Skeletal muscle satellite cell (primary cell): Measurements from ENCODE around the gene OR10T2.
"Not testable (repeated sequence)": the region's sequence is repeated elsewhere in the genome, so short reads cannot be mapped to it uniquely, and the experiment has no call there.

Source experiments
- H3K27me3 ChIP-seq: 2 replicates; pipeline ENCODE4 v1.7.0; 2013; ENCODE audit warnings: low read length; ENCODE audit not compliant: control insufficient read depth, insufficient read depth
- H3K36me3 ChIP-seq: 2 replicates; pipeline ENCODE4 v1.7.0; 2013; ENCODE audit warnings: mild to moderate bottlenecking, control low read depth, low read length; ENCODE audit not compliant: insufficient read depth
- H3K4me1 ChIP-seq: 2 replicates; pipeline ENCODE4 v1.7.0; 2013; ENCODE audit warnings: low read length; ENCODE audit not compliant: control insufficient read depth, insufficient read depth
- H3K4me2 ChIP-seq: 2 replicates; pipeline ENCODE4 v1.7.0; 2013; ENCODE audit warnings: mild to moderate bottlenecking, low read length
- H3K4me3 ChIP-seq: 2 replicates; pipeline ENCODE4 v1.7.0; 2013; ENCODE audit warnings: low read length
- H3K9ac ChIP-seq: 2 replicates; pipeline ENCODE4 v1.7.0; 2013; ENCODE audit warnings: mild to moderate bottlenecking, low read depth, low read length, moderate library complexity
- H3K9me3 ChIP-seq: replicated peaks from 2 replicates; pipeline ENCODE4 v1.7.0; 2013; ENCODE audit warnings: mild to moderate bottlenecking, control low read depth, low read length

The OR10T2 gene

GRCh38 chr1:158355773-158356285, 43.4 kb downstream of the OR10T2 start:
- Histone ChIP-seq H3K9me3 (no peaks in the 10 kb centered on the region), H3K9ac (no peak overlapping the region), H3K4me1 (no peaks in the 10 kb centered on the region), H3K36me3 (no peaks in the 10 kb centered on the region), H3K27me3 (no peaks in the 10 kb centered on the region), H3K4me3 (no peak overlapping the region), H3K4me2 (no peak overlapping the region)

DNA sequence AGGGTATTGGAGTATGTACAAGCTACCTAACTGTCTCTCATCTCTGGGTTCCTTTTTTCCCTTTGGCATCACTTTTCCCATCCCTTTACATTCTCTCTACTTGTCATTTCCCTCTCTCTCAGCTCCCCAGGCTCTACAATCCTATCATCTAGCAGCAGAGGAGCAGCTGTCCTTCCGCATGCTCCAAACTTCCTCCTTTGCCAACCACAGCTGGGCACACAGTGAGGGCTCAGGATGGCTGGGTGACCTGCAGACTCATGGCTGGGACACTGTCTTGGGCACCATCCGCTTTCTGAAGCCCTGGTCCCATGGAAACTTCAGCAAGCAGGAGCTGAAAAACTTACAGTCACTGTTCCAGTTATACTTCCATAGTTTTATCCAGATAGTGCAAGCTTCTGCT, 45.0 kb downstream of the OR10T2 start:
- Histone ChIP-seq H3K9ac (no peak overlapping the region), H3K9me3 (no peaks in the 10 kb centered on the region), H3K27me3 (no peaks in the 10 kb centered on the region), H3K36me3 (no peaks in the 10 kb centered on the region), H3K4me2 (no peak overlapping the region), H3K4me1 (no peaks in the 10 kb centered on the region), H3K4me3 (no peak overlapping the region)

DNA sequence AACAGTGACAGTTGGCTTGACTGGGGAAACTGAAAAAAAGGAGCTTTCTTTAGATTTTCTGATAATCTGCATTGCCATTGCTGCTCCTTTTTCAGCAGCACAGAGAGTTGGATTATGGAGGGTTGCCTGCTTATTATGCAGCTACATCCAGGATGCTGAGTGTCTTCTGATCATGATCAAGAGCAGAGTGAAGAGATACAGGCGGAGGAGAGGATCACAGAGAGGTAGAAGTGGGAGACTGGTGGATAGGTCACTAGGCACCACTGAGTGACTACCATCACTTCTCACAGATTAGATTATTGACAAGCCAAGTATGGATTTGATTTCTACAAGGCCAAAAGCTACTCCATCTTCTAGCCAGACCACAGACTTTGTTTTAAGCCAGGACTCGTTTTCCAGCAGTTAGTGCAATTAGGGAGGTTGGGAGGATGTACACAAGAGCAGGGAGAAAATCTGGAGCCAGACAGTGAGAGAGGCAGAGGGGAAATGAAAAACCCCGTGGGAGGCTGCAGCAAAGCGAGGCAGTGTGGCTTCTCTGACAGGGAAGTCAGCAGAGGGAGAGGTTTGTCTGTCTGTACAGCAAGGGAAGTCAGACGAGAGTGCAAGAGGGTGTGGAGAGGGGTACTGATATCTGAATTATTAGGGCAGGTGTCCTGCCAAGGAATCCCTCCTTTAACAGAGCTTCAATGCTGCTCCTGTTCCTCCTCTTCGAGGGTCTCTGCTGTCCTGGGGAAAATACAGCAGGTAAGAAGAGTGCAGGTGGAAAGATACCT, 45.8 kb downstream of the OR10T2 start, which contains the start of gene CD1E:
Gene CD1E (plus strand): TSS at position 592 of the 773 bp plus-strand sequence. CDS start 95 bp downstream, at position 687.
- H3K4me2 ChIP-seq: no peak within 1 kb of the TSS
- H3K36me3 ChIP-seq: no peaks in the 10 kb centered on the region
- no peak within 1 kb of the TSS for H3K4me3 ChIP-seq
- no peak within 1 kb of the TSS for H3K9ac ChIP-seq
- H3K9me3 ChIP-seq: no peaks in the 10 kb centered on the region
- no peaks in the 10 kb centered on the region for H3K27me3 ChIP-seq
- no peaks in the 10 kb centered on the region for H3K4me1 ChIP-seq

- not testable (repeated sequence) for H3K9ac ChIP-seq, H3K4me3 ChIP-seq
Measured at GRCh38 chr1:158348946-158349345, 50.3 kb downstream of the OR10T2 start.

More at GRCh38 chr1:158348946-158349345, 50.3 kb downstream of the OR10T2 start:
- H3K4me1 ChIP-seq, H3K9me3 ChIP-seq, H3K4me2 ChIP-seq, H3K27me3 ChIP-seq, H3K36me3 ChIP-seq: not testable (repeated sequence)
